ENCODE measurements around the gene TNIP2.
A peak's percentile ranks its signal among the peaks of the same experiment; 100 is the strongest.
"Not testable (repeated sequence)": the region's sequence is repeated elsewhere in the genome, so short reads cannot be mapped to it uniquely, and the experiment has no call there.

The TNIP2 gene

GRCh38 chr4:2767705-2768074 is 11.6 kb upstream of the TNIP2 start:
- DNase-seq = no peak

- no peak for DNase-seq
These were observed 11.0 kb upstream of the TNIP2 start for GRCh38 chr4:2767046-2767704.

- DNase-seq = no peak
These were observed 9.8 kb upstream of the TNIP2 start for GRCh38 chr4:2765832-2766526.

GRCh38 chr4:2763511-2763967 is 7.4 kb upstream of the TNIP2 start:
- no peak for DNase-seq

GRCh38 chr4:2762486-2763370 is 6.6 kb upstream of the TNIP2 start:
- not testable (repeated sequence) for DNase-seq

- no peak for DNase-seq
These were observed 5.9 kb upstream of the TNIP2 start for GRCh38 chr4:2762048-2762447.

GRCh38 chr4:2761035-2761923 is 5.1 kb upstream of the TNIP2 start:
- no peak for DNase-seq

- DNase-seq = no peak
These were observed 1.3 kb upstream of the TNIP2 start for GRCh38 chr4:2757426-2757825.

GRCh38 chr4:2756691-2757350 is 685 bp upstream of the TNIP2 start:
- DNase-seq = no peak

- DNase-seq = no peak
These were observed 1.0 kb downstream of the TNIP2 start for GRCh38 chr4:2754848-2755819.

GRCh38 chr4:2753436-2753835 is 2.7 kb downstream of the TNIP2 start:
- DNase-seq = no peak

GRCh38 chr4:2750719-2751605 is 5.2 kb downstream of the TNIP2 start:
- no peak for DNase-seq

GRCh38 chr4:2746891-2747695 is 9.0 kb downstream of the TNIP2 start:
- DNase-seq = no peak

- peak; percentile 86 for DNase-seq
These were observed 9.9 kb downstream of the TNIP2 start for GRCh38 chr4:2745981-2746806.

GRCh38 chr4:2745516-2745915 is 10.6 kb downstream of the TNIP2 start:
- no peak for DNase-seq

- DNase-seq = no peak
These were observed 11.4 kb downstream of the TNIP2 start for GRCh38 chr4:2744576-2745270.

All from central memory CD4-positive, alpha-beta T cell (primary cell).